GM19395 (cell line): ENCODE data around the gene ARHGDIG.

Experiments
- ATAC-seq: cut with Tn5 transposase; IDR thresholded peaks from one replicate; pipeline ENCODE4 v1.9.1; 2021; ENCODE audit warnings: mild to moderate bottlenecking, moderate library complexity; ENCODE audit not compliant: unreplicated experiment

The ARHGDIG gene

GRCh38 chr16:279531-279930 is 860 bp upstream of the ARHGDIG start:
- ATAC-seq, result no peak

GRCh38 chr16:280005-280460 is 358 bp upstream of the ARHGDIG start:
- no peak for ATAC-seq

- ATAC-seq, result no peak
These were observed 734 bp downstream of the ARHGDIG start for GRCh38 chr16:280991-281659.

GRCh38 chr16:281660-282255 is 1.4 kb downstream of the ARHGDIG start:
- ATAC-seq, result no peak

GRCh38 chr16:282491-282890 is 2.1 kb downstream of the ARHGDIG start:
- no peak for ATAC-seq

GRCh38 chr16:283033-283805 is 2.8 kb downstream of the ARHGDIG start, which contains the start of gene PDIA2:
Gene PDIA2 (plus strand): TSS chr16:283164. CDS start chr16:283170, 6 bp downstream.
- ATAC-seq, result no peak

- no peak for ATAC-seq
These were observed 4.1 kb downstream of the ARHGDIG start for GRCh38 chr16:284204-285120.

- ATAC-seq, result no peak
These were observed 5.0 kb downstream of the ARHGDIG start for GRCh38 chr16:285146-286055.

- no peak for ATAC-seq
These were observed 6.3 kb downstream of the ARHGDIG start for GRCh38 chr16:286491-287297.

GRCh38 chr16:287298-287811 is 7.0 kb downstream of the ARHGDIG start:
- ATAC-seq, result no peak

GRCh38 chr16:287981-288920 is 7.9 kb downstream of the ARHGDIG start:
- ATAC-seq, result no peak

- no peak for ATAC-seq
These were observed 9.1 kb downstream of the ARHGDIG start for GRCh38 chr16:289395-289997.

GRCh38 chr16:290015-290680 is 9.8 kb downstream of the ARHGDIG start:
- ATAC-seq, result no peak

- no peak for ATAC-seq
These were observed 10.5 kb downstream of the ARHGDIG start for GRCh38 chr16:290681-291405.

GRCh38 chr16:291539-291938 is 11.1 kb downstream of the ARHGDIG start:
- no peak for ATAC-seq
